IMR-90 (cell line): ENCODE measurements around the gene ITGB5. TPM values are rescaled to one million over a fixed set of nuclear protein-coding genes. Genes with fewer than 3 reads are reported as not detected.

ENCODE experiments used
- MAFK ChIP-seq: IDR thresholded peaks from 2 replicates; pipeline ENCODE4 v1.6.1; 2012; ENCODE audit warnings: low read depth, low read length, improper control_type of control experiment
- NFE2L2 ChIP-seq: fragments of 150-350 bp; IDR thresholded peaks from 2 replicates; pipeline ENCODE4 v1.6.1; 2016; ENCODE audit warnings: low read depth, mild to moderate bottlenecking, low read length
- RCOR1 ChIP-seq: IDR thresholded peaks from 2 replicates; pipeline ENCODE4 v1.6.1; 2012; ENCODE audit warnings: mild to moderate bottlenecking, low read length, improper control_type of control experiment; ENCODE audit not compliant: insufficient replicate concordance
- RFX5 ChIP-seq: IDR thresholded peaks from 2 replicates; pipeline ENCODE4 v1.8.0; 2012; ENCODE audit warnings: low read depth, mild to moderate bottlenecking, low read length, moderate library complexity
- polyA plus RNA-seq, 3 experiments: library from polyadenylated mRNA; depleted of rRNA; stranded (reverse); fragments of >200 nt; gene quantifications; 2 replicates each; pipeline ENCODE4 v1.2.3, GENCODE V29; 2012; ENCODE audit warnings: low replicate concordance in 1 of 3
- total RNA-seq: library from RNA; depleted of rRNA; stranded (reverse); fragments of >200 nt; gene quantifications from 2 replicates; pipeline ENCODE4 v1.2.3, GENCODE V29; 2012

Gene ITGB5
- total and polyA plus RNA-seq, 2 of the 4 experiments (the other 2 are of a cell fraction), result 85.0 to 101 TPM

- TF ChIP-seq MAFK, result no peak
- no peak for TF ChIP-seq NFE2L2
- no peak for TF ChIP-seq RFX5
- TF ChIP-seq RCOR1, result no peak
Observed at GRCh38 chr3:124773351-124774326, 113.5 kb downstream of the ITGB5 start (continued).
